Choroid plexus epithelial cell (primary cell): ENCODE results near the gene CCM2.
"Not testable (repeated sequence)": the region's sequence is repeated elsewhere in the genome, so short reads cannot be mapped to it uniquely, and the experiment has no call there.

Experiments used
- DNase-seq: peaks from one replicate; pipeline ENCODE4 v3.0.0-alpha.2; 2010; ENCODE audit warnings: low read depth
- H3K4me3 ChIP-seq: 2 replicates; pipeline ENCODE4 v1.5.1; 2011; ENCODE audit warnings: low read depth, mild to moderate bottlenecking, control low read depth, low read length, moderate library complexity
- CTCF ChIP-seq: conservative IDR thresholded peaks from 2 replicates; pipeline ENCODE4 v1.5.1; 2011; ENCODE audit warnings: low read depth, mild to moderate bottlenecking, control low read depth, inconsistent platforms, low read length, moderate library complexity

Gene CCM2

GRCh38 chr7:45031829-45032228 is 31.8 kb downstream of the CCM2 start:
- no peak for DNase-seq
- TF ChIP-seq CTCF = no peak
- no peak overlapping the region for H3K4me3 ChIP-seq

GRCh38 chr7:45032421-45032820 is 32.4 kb downstream of the CCM2 start:
- no peak for DNase-seq
- no peak overlapping the region for H3K4me3 ChIP-seq
- TF ChIP-seq CTCF = no peak

- peak; percentile 11 for DNase-seq
- H3K4me3 ChIP-seq = no peak overlapping the region
- TF ChIP-seq CTCF = no peak
These were observed 33.4 kb downstream of the CCM2 start for GRCh38 chr7:45033261-45033930.

- H3K4me3 ChIP-seq = no peak overlapping the region
- DNase-seq = no peak
- no peak for TF ChIP-seq CTCF
These were observed 33.9 kb downstream of the CCM2 start for GRCh38 chr7:45033931-45034290.

GRCh38 chr7:45034710-45035109 is 34.7 kb downstream of the CCM2 start:
- DNase-seq, H3K4me3 ChIP-seq: not testable (repeated sequence)

GRCh38 chr7:45035371-45035770 is 35.4 kb downstream of the CCM2 start:
- no peak for TF ChIP-seq CTCF
- H3K4me3 ChIP-seq = no peak overlapping the region
- no peak for DNase-seq

- no peak for DNase-seq
- no peak overlapping the region for H3K4me3 ChIP-seq
- TF ChIP-seq CTCF = no peak
These were observed 35.9 kb downstream of the CCM2 start for GRCh38 chr7:45035893-45036292.
